LHCN-M2 (cell line): ENCODE measurements around the gene LSS. TPM values are rescaled to one million over a fixed set of nuclear protein-coding genes. Genes with fewer than 3 reads are reported as not detected.
"Not testable (repeated sequence)": the region's sequence is repeated elsewhere in the genome, so short reads cannot be mapped to it uniquely, and the experiment has no call there.

ENCODE experiments used
- DNase-seq: peaks from one replicate; pipeline ENCODE4 v3.0.0-alpha.2; 2012; ENCODE audit warnings: low read depth
- total RNA-seq: library from RNA; depleted of rRNA; stranded (reverse); fragments of >200 nt; gene quantifications from 2 replicates; pipeline ENCODE4 v1.2.3, GENCODE V29; 2014

LSS gene
- total RNA-seq, 1 experiment from 2014 or later: 65.3 TPM

- DNase-seq: no peak
Observed at GRCh38 chr21:46245213-46245915, 16.8 kb upstream of the LSS start.

- DNase-seq: no peak
Observed at GRCh38 chr21:46244602-46245001, 16.0 kb upstream of the LSS start.

GRCh38 chr21:46243960-46244361, 15.4 kb upstream of the LSS start:
- DNase-seq: no peak

GRCh38 chr21:46243325-46243724, 14.8 kb upstream of the LSS start:
- DNase-seq: no peak

GRCh38 chr21:46241577-46241976, 13.0 kb upstream of the LSS start:
- DNase-seq: not testable (repeated sequence)

- no peak for DNase-seq
Observed at GRCh38 chr21:46239817-46240325, 11.3 kb upstream of the LSS start.

- DNase-seq: no peak
Observed at GRCh38 chr21:46237474-46237873, 8.9 kb upstream of the LSS start.

- DNase-seq: no peak
Observed at GRCh38 chr21:46234436-46234950, 5.9 kb upstream of the LSS start.

GRCh38 chr21:46229923-46230260, 1.3 kb upstream of the LSS start:
- DNase-seq: no peak

GRCh38 chr21:46229133-46229922, 754 bp upstream of the LSS start:
- DNase-seq: no peak

- DNase-seq: peak; percentile 14
Observed at GRCh38 chr21:46227811-46228344, 696 bp downstream of the LSS start.

GRCh38 chr21:46226920-46227599, 1.5 kb downstream of the LSS start:
- no peak for DNase-seq

- DNase-seq: no peak
Observed at GRCh38 chr21:46226146-46226545, 2.4 kb downstream of the LSS start.

GRCh38 chr21:46223661-46224060, 4.9 kb downstream of the LSS start:
- DNase-seq: not testable (repeated sequence)

GRCh38 chr21:46223217-46223616, 5.4 kb downstream of the LSS start:
- DNase-seq: no peak

GRCh38 chr21:46222436-46223116, 6.0 kb downstream of the LSS start:
- DNase-seq: no peak

- DNase-seq: no peak
Observed at GRCh38 chr21:46221664-46222435, 6.7 kb downstream of the LSS start.

- no peak for DNase-seq
Observed at GRCh38 chr21:46220847-46221246, 7.7 kb downstream of the LSS start.

GRCh38 chr21:46220275-46220810, 8.2 kb downstream of the LSS start:
- DNase-seq: no peak

GRCh38 chr21:46219591-46220239, 8.9 kb downstream of the LSS start:
- DNase-seq: no peak
